Measurements from ENCODE around the gene OSMR. TPM values are rescaled to one million over a fixed set of nuclear protein-coding genes. Genes with fewer than 3 reads are reported as not detected.

OSMR gene
- total RNA-seq, 1 donor from 2014 or later, result 0.19 TPM

- H3K27me3 Mint-ChIP-seq, result no peaks in the 10 kb centered on the region
- H3K36me3 Mint-ChIP-seq (ENCODE audit: insufficient read depth), result peaks cover 2% of the 10 kb centered on the region
- H3K27ac Mint-ChIP-seq, result no peak overlapping the region
- no peak overlapping the region for H3K4me3 Mint-ChIP-seq (ENCODE audit: low read depth)
- peaks cover 24% of the 10 kb centered on the region for H3K9me3 Mint-ChIP-seq (ENCODE audit: low read depth)
- peaks cover 6% of the 10 kb centered on the region for H3K4me1 Mint-ChIP-seq (ENCODE audit: low read depth)
- no peak for TF ChIP-seq CTCF (IDR thresholded peaks at IDR 0.05; ENCODE audit: unreplicated experiment)
- DNase-seq (ENCODE audit: low spot score, unreplicated experiment), result no peak
Observed at GRCh38 chr5:38866362-38867031, 20.7 kb downstream of the OSMR start.

GRCh38 chr5:38867032-38867398 lies 21.2 kb downstream of the OSMR start:
- TF ChIP-seq CTCF (IDR thresholded peaks at IDR 0.05; ENCODE audit: unreplicated experiment), result no peak
- Mint-ChIP-seq H3K27ac (no peak overlapping the region), H3K4me1 (ENCODE audit: low read depth) (peaks cover 6% of the 10 kb centered on the region), H3K27me3 (no peaks in the 10 kb centered on the region), H3K36me3 (ENCODE audit: insufficient read depth) (peaks cover 2% of the 10 kb centered on the region), H3K4me3 (ENCODE audit: low read depth) (no peak overlapping the region), H3K9me3 (ENCODE audit: low read depth) (peaks cover 24% of the 10 kb centered on the region)
- DNase-seq (ENCODE audit: low spot score, unreplicated experiment), result no peak

- TF ChIP-seq CTCF (IDR thresholded peaks at IDR 0.05; ENCODE audit: unreplicated experiment), result no peak
Observed at GRCh38 chr5:38867416-38867815, 21.6 kb downstream of the OSMR start.

GRCh38 chr5:38870595-38870994 lies 24.8 kb downstream of the OSMR start:
- TF ChIP-seq CTCF (IDR thresholded peaks at IDR 0.05; ENCODE audit: unreplicated experiment), result no peak
- Mint-ChIP-seq H3K36me3 (ENCODE audit: insufficient read depth) (no peaks in the 10 kb centered on the region), H3K9me3 (ENCODE audit: low read depth) (peaks cover 6% of the 10 kb centered on the region), H3K4me3 (ENCODE audit: low read depth) (no peak overlapping the region), H3K27me3 (no peaks in the 10 kb centered on the region), H3K4me1 (ENCODE audit: low read depth) (peaks cover 6% of the 10 kb centered on the region), H3K27ac (no peak overlapping the region)
- DNase-seq (ENCODE audit: low spot score, unreplicated experiment), result no peak

More at GRCh38 chr5:38867416-38867815, 21.6 kb downstream of the OSMR start:
- peaks cover 6% of the 10 kb centered on the region for H3K4me1 Mint-ChIP-seq (ENCODE audit: low read depth)
- no peak for DNase-seq (ENCODE audit: low spot score, unreplicated experiment)
- no peak overlapping the region for H3K27ac Mint-ChIP-seq
- H3K4me3 Mint-ChIP-seq (ENCODE audit: low read depth), result no peak overlapping the region
- H3K27me3 Mint-ChIP-seq, result no peaks in the 10 kb centered on the region
- peaks cover 2% of the 10 kb centered on the region for H3K36me3 Mint-ChIP-seq (ENCODE audit: insufficient read depth)
- peaks cover 24% of the 10 kb centered on the region for H3K9me3 Mint-ChIP-seq (ENCODE audit: low read depth)

- DNase-seq (ENCODE audit: low spot score, unreplicated experiment), result no peak
- H3K27me3 Mint-ChIP-seq, result no peaks in the 10 kb centered on the region
- H3K27ac Mint-ChIP-seq, result no peak overlapping the region
- peaks cover 6% of the 10 kb centered on the region for H3K9me3 Mint-ChIP-seq (ENCODE audit: low read depth)
- H3K4me1 Mint-ChIP-seq (ENCODE audit: low read depth), result peaks cover 6% of the 10 kb centered on the region
- TF ChIP-seq CTCF (IDR thresholded peaks at IDR 0.05; ENCODE audit: unreplicated experiment), result no peak
- no peak overlapping the region for H3K4me3 Mint-ChIP-seq (ENCODE audit: low read depth)
- H3K36me3 Mint-ChIP-seq (ENCODE audit: insufficient read depth), result no peaks in the 10 kb centered on the region
Observed at GRCh38 chr5:38871058-38871605, 25.3 kb downstream of the OSMR start.

Data from progenitor cell of endocrine pancreas (in vitro differentiated cells).